ENCODE results near the gene SEMA3A.

Gene SEMA3A

GRCh38 chr7:84017651-84018050, 176.9 kb downstream of the SEMA3A start:
- Mint-ChIP-seq H3K4me3 (no peak overlapping the region), H3K36me3 (no peaks in the 10 kb centered on the region), H3K4me1 (no peaks in the 10 kb centered on the region), H3K9me3 (peaks cover 9% of the 10 kb centered on the region), H3K27ac (no peak overlapping the region)
- ATAC-seq: no peak
- DNase-seq (ENCODE audit: low spot score in 2 of 2): no peak

DNA sequence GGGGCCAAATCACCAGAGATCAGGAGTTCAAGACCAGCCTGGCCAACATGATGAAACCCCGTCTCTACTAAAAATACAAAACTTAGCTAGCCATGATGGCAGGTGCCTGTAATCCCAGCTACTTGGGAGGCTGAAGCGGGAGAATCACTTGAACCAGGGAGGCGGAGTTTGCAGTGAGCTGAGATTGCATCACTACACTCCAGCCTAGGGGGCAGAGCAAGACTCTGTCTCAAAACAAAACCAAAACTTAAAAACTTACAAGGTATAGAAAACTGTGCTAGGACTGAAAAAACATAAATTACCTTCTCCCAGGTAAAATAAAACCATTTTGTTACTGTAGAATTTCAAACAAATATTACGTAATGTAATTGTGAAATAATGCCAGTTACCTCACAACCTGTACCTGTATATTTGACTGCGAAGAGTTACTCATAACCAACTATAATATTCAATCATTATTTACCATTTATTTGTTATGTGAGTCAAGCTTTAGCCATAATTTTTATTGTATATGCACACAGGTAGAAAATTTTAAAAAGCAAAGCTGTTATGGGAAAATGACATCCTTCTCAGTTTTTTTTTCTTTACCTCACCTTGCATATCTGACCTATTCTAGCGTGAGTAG, 180.9 kb downstream of the SEMA3A start:
- no peaks in the 10 kb centered on the region for H3K36me3 Mint-ChIP-seq

DNA sequence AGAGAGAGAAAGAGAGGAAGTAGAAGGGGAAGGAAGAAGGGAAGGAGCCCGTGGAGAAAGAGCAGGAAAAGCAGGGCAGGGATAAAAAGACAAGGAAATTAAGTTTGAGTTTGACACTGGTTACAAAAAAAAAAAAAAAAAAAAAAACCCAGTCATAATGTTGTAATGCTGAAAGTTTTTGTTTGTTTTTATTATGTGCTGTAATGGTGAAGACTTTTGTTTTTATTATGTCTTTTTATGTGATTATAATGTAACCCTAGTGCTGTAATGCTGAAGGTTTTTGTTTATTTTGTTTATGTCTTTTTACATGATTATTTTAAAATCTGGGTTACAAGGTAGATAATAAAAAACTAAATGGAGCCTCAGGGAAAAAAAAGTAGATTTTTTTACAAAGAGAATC, 184.8 kb downstream of the SEMA3A start:
- peaks cover 9% of the 10 kb centered on the region for H3K9me3 Mint-ChIP-seq
- no peak overlapping the region for H3K27ac Mint-ChIP-seq
- no peaks in the 10 kb centered on the region for H3K4me1 Mint-ChIP-seq

More for the DNA sequence above, 180.9 kb downstream of the SEMA3A start:
- H3K9me3 Mint-ChIP-seq: peaks cover 12% of the 10 kb centered on the region
- H3K4me3 Mint-ChIP-seq: no peak overlapping the region
- no peak overlapping the region for H3K27ac Mint-ChIP-seq
- no peak for DNase-seq (ENCODE audit: low spot score in 2 of 2)
- H3K4me1 Mint-ChIP-seq: no peaks in the 10 kb centered on the region
- no peak for ATAC-seq

DNA sequence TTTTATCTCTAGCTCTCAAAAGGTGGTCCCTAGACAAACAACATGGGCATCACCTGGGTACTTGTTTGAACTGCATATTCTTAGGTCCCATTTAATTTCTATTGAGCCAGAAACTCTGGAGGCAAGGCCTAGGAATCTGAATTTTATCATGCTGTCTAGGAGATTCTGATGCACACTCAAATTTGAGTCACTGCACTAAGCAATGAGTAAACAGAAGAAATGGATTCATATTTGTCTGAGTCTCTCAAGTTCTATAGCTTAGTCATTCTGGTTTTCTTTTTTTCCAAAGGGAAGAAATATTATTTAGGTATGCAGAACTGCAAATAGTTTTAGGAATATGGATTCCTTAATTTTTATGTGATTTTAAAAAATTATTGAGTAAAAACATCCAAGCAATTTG, 185.5 kb downstream of the SEMA3A start:
- no peak for ATAC-seq
- no peak for DNase-seq (ENCODE audit: low spot score in 2 of 2)
- Mint-ChIP-seq H3K36me3 (no peaks in the 10 kb centered on the region), H3K9me3 (peaks cover 7% of the 10 kb centered on the region), H3K4me3 (no peak overlapping the region), H3K27ac (no peak overlapping the region), H3K4me1 (no peaks in the 10 kb centered on the region)

More for the DNA sequence above, 184.8 kb downstream of the SEMA3A start:
- no peak for ATAC-seq
- Mint-ChIP-seq H3K4me3 (no peak overlapping the region), H3K36me3 (no peaks in the 10 kb centered on the region)
- no peak for DNase-seq (ENCODE audit: low spot score in 2 of 2)

GRCh38 chr7:84003191-84003590, 191.4 kb downstream of the SEMA3A start:
- no peak for ATAC-seq
- no peaks in the 10 kb centered on the region for H3K9me3 Mint-ChIP-seq
- no peak overlapping the region for H3K4me3 Mint-ChIP-seq

GRCh38 chr7:84002348-84002747, 192.2 kb downstream of the SEMA3A start:
- H3K27ac Mint-ChIP-seq: no peak overlapping the region

More at GRCh38 chr7:84003191-84003590, 191.4 kb downstream of the SEMA3A start:
- Mint-ChIP-seq H3K4me1 (no peaks in the 10 kb centered on the region), H3K36me3 (no peaks in the 10 kb centered on the region), H3K27ac (no peak overlapping the region)
- no peak for DNase-seq (ENCODE audit: low spot score in 2 of 2)

DNA sequence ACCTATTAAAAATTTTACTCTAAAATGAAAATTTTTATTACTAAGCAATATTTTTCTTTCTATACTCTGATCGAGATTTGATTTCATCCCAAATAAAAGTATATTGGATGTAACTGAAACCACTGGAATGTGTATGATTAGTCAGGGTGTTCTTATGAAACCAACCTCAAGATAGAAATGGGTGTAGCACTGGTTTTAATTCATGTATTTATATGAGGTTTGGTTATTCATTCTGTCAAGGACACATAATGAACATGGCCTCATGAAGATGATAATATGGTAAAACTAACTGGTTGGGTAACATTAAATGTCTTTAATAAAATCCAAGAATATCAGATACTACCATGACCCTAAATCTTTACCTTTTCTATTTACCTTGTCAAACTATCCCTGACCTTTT, 197.7 kb downstream of the SEMA3A start:
- Mint-ChIP-seq H3K36me3 (no peaks in the 10 kb centered on the region), H3K4me3 (no peak overlapping the region), H3K27ac (no peak overlapping the region), H3K9me3 (peaks cover 3% of the 10 kb centered on the region), H3K4me1 (no peaks in the 10 kb centered on the region)
- ATAC-seq (no peak), DNase-seq (ENCODE audit: low spot score in 2 of 2) (no peak)

More at GRCh38 chr7:84002348-84002747, 192.2 kb downstream of the SEMA3A start:
- peaks cover under 1% of the 10 kb centered on the region for H3K9me3 Mint-ChIP-seq
- H3K4me3 Mint-ChIP-seq: no peak overlapping the region
- no peaks in the 10 kb centered on the region for H3K36me3 Mint-ChIP-seq
- ATAC-seq (no peak), DNase-seq (ENCODE audit: low spot score in 2 of 2) (no peak)
- no peaks in the 10 kb centered on the region for H3K4me1 Mint-ChIP-seq

- no peaks in the 10 kb centered on the region for H3K36me3 Mint-ChIP-seq
- no peak overlapping the region for H3K4me3 Mint-ChIP-seq
- ATAC-seq (no peak), DNase-seq (ENCODE audit: low spot score in 2 of 2) (no peak)
- H3K4me1 Mint-ChIP-seq: no peaks in the 10 kb centered on the region
- H3K9me3 Mint-ChIP-seq: peaks cover 9% of the 10 kb centered on the region
- H3K27ac Mint-ChIP-seq: no peak overlapping the region
Observed at GRCh38 chr7:83987764-83988163, 206.8 kb downstream of the SEMA3A start.

DNA sequence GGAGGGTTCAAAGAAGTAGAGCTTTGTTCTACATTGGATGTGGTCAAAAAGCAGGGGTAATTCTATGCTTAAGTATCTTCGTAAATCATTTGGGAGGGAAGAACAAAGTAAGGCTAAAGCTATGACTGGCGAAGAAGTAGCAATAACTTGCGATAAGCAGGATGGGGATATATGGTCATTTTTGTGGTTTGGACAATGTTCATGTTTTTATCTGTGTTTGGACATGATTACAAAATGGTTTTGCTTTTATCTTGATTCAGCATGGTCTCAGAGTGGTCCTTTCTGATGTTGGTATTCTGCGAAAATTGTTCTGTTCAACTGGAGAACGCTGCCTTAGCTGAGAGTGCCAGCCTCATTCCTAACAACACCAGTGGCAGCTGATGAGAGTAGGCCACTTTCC, 208.8 kb downstream of the SEMA3A start:
- Mint-ChIP-seq H3K9me3 (peaks cover 9% of the 10 kb centered on the region), H3K36me3 (no peaks in the 10 kb centered on the region)

DNA sequence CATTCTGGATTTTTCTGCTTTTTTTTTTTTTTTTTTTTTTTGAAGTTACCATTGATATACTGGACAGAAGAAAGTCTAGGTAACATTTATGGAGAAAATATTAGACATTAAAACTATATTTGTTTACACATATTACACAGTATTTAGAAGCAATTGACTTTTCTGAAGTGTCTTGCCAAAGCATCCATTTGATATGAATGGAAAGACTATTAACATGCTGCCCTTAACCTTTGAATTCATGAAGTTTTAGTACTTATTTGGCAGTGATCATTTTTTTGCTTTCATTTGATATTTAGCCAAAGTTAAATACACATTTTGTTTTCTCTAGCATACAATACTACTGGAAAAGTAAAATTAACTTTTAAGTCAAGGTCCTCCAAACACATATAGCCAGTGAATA, 210.0 kb downstream of the SEMA3A start:
- no peak for ATAC-seq

More for the DNA sequence above, 208.8 kb downstream of the SEMA3A start:
- Mint-ChIP-seq H3K4me3 (no peak overlapping the region), H3K4me1 (no peaks in the 10 kb centered on the region), H3K27ac (no peak overlapping the region)
- ATAC-seq: no peak
- DNase-seq (ENCODE audit: low spot score in 2 of 2): no peak

DNA sequence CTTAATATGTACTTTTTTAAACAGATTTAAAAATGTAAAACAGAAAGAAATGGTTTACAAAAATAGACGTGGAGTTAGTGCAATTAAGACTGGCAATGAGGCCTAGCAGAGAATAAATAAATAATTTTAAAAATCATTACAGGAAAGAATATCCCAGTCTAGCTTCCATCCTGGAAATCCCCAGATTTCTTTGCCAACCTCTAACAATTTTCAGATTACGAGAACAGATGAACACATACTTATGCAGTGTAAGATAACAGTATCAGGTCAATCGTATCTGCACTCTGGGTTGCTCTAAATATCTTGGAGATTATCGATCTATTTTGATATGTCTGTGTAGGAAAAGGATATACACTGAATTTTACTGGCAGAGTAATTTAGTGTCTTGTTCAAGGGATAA, 210.5 kb downstream of the SEMA3A start:
- H3K4me1 Mint-ChIP-seq: no peaks in the 10 kb centered on the region
- DNase-seq (ENCODE audit: low spot score in 2 of 2) (no peak), ATAC-seq (no peak)
- H3K36me3 Mint-ChIP-seq: no peaks in the 10 kb centered on the region
- H3K9me3 Mint-ChIP-seq: peaks cover 9% of the 10 kb centered on the region
- H3K4me3 Mint-ChIP-seq: no peak overlapping the region
- H3K27ac Mint-ChIP-seq: no peak overlapping the region

More for the DNA sequence above, 210.0 kb downstream of the SEMA3A start:
- Mint-ChIP-seq H3K4me1 (no peaks in the 10 kb centered on the region), H3K27ac (no peak overlapping the region), H3K36me3 (no peaks in the 10 kb centered on the region), H3K4me3 (no peak overlapping the region), H3K9me3 (peaks cover 9% of the 10 kb centered on the region)
- no peak for DNase-seq (ENCODE audit: low spot score in 2 of 2)

DNA sequence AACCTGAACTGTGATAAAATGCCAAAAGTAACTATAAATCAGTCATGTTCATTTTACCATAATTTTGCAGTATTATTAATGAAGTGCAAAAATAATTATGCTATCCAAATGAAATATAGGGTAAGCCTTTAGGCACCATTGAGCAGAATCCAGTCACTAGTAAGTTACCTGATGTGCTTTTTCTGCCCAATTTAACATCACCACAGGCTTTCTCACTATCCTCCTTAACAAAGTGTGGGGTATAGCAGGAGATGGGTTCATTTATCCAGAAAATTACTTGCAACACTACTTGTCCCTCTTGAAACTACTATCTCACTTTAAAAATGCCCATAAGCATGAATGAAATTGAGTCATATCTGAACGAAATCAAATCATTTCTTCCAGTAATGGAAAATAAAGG, 211.0 kb downstream of the SEMA3A start:
- no peak overlapping the region for H3K4me3 Mint-ChIP-seq
- H3K27ac Mint-ChIP-seq: no peak overlapping the region
- peaks cover 9% of the 10 kb centered on the region for H3K9me3 Mint-ChIP-seq
- ATAC-seq: no peak
- H3K4me1 Mint-ChIP-seq: no peaks in the 10 kb centered on the region
- no peak for DNase-seq (ENCODE audit: low spot score in 2 of 2)
- no peaks in the 10 kb centered on the region for H3K36me3 Mint-ChIP-seq

- Mint-ChIP-seq H3K9me3 (no peaks in the 10 kb centered on the region), H3K27ac (no peak overlapping the region), H3K4me1 (no peaks in the 10 kb centered on the region), H3K36me3 (no peaks in the 10 kb centered on the region), H3K4me3 (no peak overlapping the region)
- ATAC-seq (no peak), DNase-seq (ENCODE audit: low spot score in 2 of 2) (no peak)
Observed at GRCh38 chr7:83976302-83976701, 218.3 kb downstream of the SEMA3A start.

GRCh38 chr7:83970081-83970480, 224.5 kb downstream of the SEMA3A start:
- Mint-ChIP-seq H3K4me3 (no peak overlapping the region), H3K4me1 (no peaks in the 10 kb centered on the region), H3K36me3 (no peaks in the 10 kb centered on the region), H3K27ac (no peak overlapping the region), H3K9me3 (peaks cover 6% of the 10 kb centered on the region)
- DNase-seq (ENCODE audit: low spot score in 2 of 2) (no peak), ATAC-seq (no peak)

DNA sequence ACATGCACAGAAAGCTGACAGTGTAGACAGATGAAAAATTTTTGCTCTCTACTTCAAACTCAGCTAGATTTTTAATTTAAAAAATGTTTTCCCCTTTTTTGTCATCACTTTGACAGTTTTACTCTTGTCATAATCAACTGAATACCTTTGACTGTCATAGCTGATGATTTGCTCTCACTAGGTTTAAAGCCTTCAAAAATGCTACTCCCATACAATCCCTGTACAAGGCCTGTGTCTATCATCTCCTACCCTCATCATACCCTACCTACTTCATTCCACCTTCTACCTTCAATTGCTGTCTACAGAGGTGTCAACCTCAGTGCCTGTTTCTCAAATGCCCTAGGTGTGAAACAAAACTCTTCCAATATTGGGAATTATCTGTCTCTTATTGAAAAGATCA, 230.3 kb downstream of the SEMA3A start:
- Mint-ChIP-seq H3K4me3 (no peak overlapping the region), H3K4me1 (no peaks in the 10 kb centered on the region), H3K27ac (no peak overlapping the region), H3K36me3 (no peaks in the 10 kb centered on the region), H3K9me3 (peaks cover 6% of the 10 kb centered on the region)
- no peak for DNase-seq (ENCODE audit: low spot score in 2 of 2)
- no peak for ATAC-seq

GRCh38 chr7:83957333-83957732, 237.3 kb downstream of the SEMA3A start:
- no peak for DNase-seq (ENCODE audit: low spot score in 2 of 2)
- Mint-ChIP-seq H3K36me3 (no peaks in the 10 kb centered on the region), H3K4me3 (no peak overlapping the region), H3K9me3 (peaks cover 7% of the 10 kb centered on the region), H3K27ac (no peak overlapping the region), H3K4me1 (no peaks in the 10 kb centered on the region)
- ATAC-seq: no peak

DNA sequence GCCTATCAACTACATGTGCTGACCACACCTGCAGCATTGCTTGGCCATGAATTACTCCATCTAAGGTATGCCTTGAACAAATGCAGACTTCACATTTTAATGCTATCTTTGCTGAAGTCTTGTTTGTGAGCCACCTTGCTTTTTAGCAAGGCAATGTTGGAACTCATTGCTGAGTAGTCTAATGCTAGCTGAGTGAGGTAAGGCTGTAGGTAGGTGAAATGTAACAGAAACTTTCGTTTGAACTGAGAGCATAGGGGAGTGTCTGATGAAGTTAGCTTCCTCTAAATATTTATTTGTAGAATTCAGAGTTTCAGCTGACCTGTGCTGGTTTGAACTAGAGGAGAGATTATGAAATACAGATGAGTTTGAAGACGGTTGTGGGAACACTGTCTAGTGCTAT, 238.5 kb downstream of the SEMA3A start:
- peaks cover 11% of the 10 kb centered on the region for H3K9me3 Mint-ChIP-seq
- no peaks in the 10 kb centered on the region for H3K4me1 Mint-ChIP-seq
- ATAC-seq (no peak), DNase-seq (ENCODE audit: low spot score in 2 of 2) (no peak)
- no peaks in the 10 kb centered on the region for H3K36me3 Mint-ChIP-seq
- H3K4me3 Mint-ChIP-seq: no peak overlapping the region
- no peak overlapping the region for H3K27ac Mint-ChIP-seq

Measured in stimulated activated effector memory CD8-positive, alpha-beta T cell treated with anti-CD3 and anti-CD28 coated beads, Interleukin-12 subunit alpha, Interleukin-12 subunit beta, amount 100 ng/mL, for 72 hours (primary cell).